Ishikawa (cell line): ENCODE data around the gene PCNX4.

Source experiments
- CEBPB ChIP-seq: IDR thresholded peaks from 2 replicates; pipeline ENCODE4 v1.6.1; 2012
- CREB1 ChIP-seq: IDR thresholded peaks from 2 replicates; pipeline ENCODE4 v1.6.1; 2012; ENCODE audit warnings: low read depth
- EP300 ChIP-seq: IDR thresholded peaks from 2 replicates; pipeline ENCODE4 v1.6.1; 2012; ENCODE audit warnings: borderline replicate concordance
- FOXM1 ChIP-seq: IDR thresholded peaks from 2 replicates; pipeline ENCODE4 v1.6.1; 2012; ENCODE audit warnings: low read depth, borderline replicate concordance
- NFIC ChIP-seq: IDR thresholded peaks from 2 replicates; pipeline ENCODE4 v1.6.1; 2012
- RAD21 ChIP-seq: IDR thresholded peaks from 2 replicates; pipeline ENCODE4 v1.6.1; 2012; ENCODE audit warnings: low read depth
- TAF1 ChIP-seq: IDR thresholded peaks from 2 replicates; pipeline ENCODE4 v1.6.1; 2012; ENCODE audit warnings: low read depth, mild to moderate bottlenecking
- TCF12 ChIP-seq: IDR thresholded peaks from 2 replicates; pipeline ENCODE4 v1.6.1; 2012; ENCODE audit warnings: low read depth
- YY1 ChIP-seq: IDR thresholded peaks from 2 replicates; pipeline ENCODE4 v1.6.1; 2012; ENCODE audit warnings: low read depth
- TF ChIP-seq, protein P1 (sequence below): IDR thresholded peaks from 2 replicates; pipeline ENCODE4 v1.6.1; 2012; ENCODE audit warnings: low read depth, mild to moderate bottlenecking
- TF ChIP-seq, protein P2 (sequence below): IDR thresholded peaks from 2 replicates; pipeline ENCODE4 v1.6.1; 2012
- TF ChIP-seq, protein P3 (sequence below): IDR thresholded peaks from 2 replicates; pipeline ENCODE4 v1.6.1; 2012

DNA sequence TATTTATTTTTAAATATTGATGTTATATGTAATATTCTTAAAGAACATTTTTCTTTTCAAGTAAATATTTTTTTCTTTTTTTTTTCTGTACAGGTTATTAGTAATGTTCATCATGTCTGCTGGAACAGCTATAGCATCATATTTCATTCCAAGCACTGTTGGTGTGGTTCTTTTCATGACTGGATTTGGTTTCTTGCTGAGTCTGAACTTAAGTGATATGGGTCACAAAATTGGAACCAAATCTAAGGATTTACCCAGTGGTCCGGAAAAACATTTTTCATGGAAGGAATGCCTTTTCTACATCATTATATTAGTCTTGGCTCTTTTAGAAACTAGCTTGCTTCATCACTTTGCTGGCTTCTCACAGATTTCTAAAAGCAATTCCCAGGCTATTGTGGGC is 23.2 kb downstream of the PCNX4 start:
- no peak for TF ChIP-seq TAF1
- TF ChIP-seq FOXM1, result no peak
- no peak for TF ChIP-seq CEBPB
- no peak for TF ChIP-seq EP300
- TF ChIP-seq, protein P1, sequence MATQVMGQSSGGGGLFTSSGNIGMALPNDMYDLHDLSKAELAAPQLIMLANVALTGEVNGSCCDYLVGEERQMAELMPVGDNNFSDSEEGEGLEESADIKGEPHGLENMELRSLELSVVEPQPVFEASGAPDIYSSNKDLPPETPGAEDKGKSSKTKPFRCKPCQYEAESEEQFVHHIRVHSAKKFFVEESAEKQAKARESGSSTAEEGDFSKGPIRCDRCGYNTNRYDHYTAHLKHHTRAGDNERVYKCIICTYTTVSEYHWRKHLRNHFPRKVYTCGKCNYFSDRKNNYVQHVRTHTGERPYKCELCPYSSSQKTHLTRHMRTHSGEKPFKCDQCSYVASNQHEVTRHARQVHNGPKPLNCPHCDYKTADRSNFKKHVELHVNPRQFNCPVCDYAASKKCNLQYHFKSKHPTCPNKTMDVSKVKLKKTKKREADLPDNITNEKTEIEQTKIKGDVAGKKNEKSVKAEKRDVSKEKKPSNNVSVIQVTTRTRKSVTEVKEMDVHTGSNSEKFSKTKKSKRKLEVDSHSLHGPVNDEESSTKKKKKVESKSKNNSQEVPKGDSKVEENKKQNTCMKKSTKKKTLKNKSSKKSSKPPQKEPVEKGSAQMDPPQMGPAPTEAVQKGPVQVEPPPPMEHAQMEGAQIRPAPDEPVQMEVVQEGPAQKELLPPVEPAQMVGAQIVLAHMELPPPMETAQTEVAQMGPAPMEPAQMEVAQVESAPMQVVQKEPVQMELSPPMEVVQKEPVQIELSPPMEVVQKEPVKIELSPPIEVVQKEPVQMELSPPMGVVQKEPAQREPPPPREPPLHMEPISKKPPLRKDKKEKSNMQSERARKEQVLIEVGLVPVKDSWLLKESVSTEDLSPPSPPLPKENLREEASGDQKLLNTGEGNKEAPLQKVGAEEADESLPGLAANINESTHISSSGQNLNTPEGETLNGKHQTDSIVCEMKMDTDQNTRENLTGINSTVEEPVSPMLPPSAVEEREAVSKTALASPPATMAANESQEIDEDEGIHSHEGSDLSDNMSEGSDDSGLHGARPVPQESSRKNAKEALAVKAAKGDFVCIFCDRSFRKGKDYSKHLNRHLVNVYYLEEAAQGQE, result no peak
- no peak for TF ChIP-seq TCF12
- TF ChIP-seq YY1, result no peak
- TF ChIP-seq, protein P2, sequence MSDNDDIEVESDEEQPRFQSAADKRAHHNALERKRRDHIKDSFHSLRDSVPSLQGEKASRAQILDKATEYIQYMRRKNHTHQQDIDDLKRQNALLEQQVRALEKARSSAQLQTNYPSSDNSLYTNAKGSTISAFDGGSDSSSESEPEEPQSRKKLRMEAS, result no peak
- TF ChIP-seq, protein P3, sequence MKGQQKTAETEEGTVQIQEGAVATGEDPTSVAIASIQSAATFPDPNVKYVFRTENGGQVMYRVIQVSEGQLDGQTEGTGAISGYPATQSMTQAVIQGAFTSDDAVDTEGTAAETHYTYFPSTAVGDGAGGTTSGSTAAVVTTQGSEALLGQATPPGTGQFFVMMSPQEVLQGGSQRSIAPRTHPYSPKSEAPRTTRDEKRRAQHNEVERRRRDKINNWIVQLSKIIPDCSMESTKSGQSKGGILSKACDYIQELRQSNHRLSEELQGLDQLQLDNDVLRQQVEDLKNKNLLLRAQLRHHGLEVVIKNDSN, result no peak
- no peak for TF ChIP-seq RAD21
- no peak for TF ChIP-seq CREB1
- TF ChIP-seq NFIC, result no peak
